Measurements from ENCODE around the gene CCDC12.

DNA sequence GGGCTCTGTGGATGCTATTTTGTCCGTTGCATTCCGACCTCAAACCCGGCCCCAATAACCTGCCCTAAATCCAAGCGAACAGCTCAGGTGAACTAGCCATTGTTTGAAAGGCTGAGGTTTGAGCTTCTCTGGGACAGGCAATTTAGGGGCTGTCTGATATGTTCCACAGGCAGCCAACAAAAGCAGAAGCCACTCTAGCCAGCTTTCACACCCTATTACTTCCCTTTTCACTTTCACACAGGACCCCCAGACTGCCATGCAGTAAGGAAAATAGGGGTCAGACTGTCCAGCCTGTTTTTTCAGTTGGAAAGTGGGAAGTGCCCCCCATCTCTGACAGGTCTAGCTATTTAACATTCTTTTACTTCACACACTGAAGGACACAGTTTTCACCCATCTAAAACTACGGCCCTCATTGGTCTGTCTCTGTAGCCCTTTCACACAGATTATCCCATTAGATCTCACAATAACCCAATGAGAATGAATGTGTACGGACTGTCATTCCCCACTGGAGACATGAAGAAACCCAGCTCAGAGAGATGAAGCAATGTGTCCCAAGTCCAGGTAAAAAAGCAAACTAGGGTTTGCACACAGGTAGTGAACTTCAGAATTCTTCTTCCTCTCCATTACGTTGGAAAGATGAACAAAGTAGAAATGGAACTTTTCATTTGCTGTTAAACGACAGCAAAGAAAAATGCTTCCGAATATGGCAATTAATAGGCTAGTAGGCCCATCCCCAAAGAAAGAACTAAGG lies 1.9 kb downstream of the CCDC12 start:
- TF ChIP-seq EZH2 (IDR thresholded peaks at IDR 0.05; ENCODE audit: insufficient read depth, poor library complexity, severe bottlenecking) (no peak), EZH2phosphoT487 (IDR thresholded peaks at IDR 0.05; ENCODE audit: insufficient read depth, low read depth) (no peak)

All from GM23248 (cell line).